Ecto neural progenitor cell (in vitro differentiated cells): ENCODE data around the gene GFY.
A peak's percentile ranks its signal among the peaks of the same experiment; 100 is the strongest.

ENCODE experiments used
- DNase-seq: peaks from one replicate; pipeline ENCODE4 v3.0.0-alpha.2; 2018; ENCODE audit warnings: low spot score

The GFY gene

DNA sequence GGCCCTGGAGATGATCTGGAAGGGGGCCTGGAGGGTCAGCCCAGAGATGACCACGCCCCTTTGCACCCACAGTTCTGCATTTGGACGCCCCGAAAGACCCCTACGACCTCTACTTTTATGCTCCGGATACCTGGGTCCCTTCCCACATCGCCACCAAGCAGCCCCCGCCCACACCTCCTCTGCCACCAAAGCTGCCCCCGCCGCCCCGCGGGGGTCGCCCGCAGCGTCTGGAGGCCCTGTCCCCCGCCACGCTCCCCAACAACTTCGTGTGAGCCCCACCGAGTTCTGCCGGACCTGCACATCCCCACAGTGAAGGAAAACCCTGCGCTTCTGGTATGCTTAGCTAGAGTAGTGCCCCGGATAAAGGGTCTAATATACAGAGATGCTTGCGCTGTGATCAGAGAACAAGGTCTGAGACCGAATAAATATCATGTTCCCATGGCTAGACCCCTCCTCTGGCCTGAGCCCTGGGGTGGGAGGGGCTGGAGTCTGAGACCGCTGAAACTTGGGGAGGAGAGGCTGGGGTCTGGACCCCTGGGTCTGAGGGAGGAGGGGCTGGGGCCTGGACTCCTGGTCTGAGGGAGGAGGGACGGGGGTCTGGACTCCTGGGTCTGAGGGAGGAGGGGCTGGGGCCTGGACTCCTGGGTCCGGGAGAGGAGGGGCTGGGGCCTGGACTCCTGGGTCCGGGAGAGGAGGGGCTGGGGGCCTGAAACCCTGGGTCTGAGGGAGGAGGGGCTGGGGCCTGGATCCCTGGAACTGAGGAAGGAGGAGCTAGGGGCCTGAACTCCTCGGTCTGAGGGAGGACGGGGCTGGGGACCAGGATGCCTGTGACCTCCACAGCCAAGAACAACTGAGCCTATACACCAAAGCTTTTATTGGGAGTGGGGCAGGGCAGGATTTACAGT lies 3.6 kb downstream of the GFY start:
- DNase-seq, result no peak

DNA sequence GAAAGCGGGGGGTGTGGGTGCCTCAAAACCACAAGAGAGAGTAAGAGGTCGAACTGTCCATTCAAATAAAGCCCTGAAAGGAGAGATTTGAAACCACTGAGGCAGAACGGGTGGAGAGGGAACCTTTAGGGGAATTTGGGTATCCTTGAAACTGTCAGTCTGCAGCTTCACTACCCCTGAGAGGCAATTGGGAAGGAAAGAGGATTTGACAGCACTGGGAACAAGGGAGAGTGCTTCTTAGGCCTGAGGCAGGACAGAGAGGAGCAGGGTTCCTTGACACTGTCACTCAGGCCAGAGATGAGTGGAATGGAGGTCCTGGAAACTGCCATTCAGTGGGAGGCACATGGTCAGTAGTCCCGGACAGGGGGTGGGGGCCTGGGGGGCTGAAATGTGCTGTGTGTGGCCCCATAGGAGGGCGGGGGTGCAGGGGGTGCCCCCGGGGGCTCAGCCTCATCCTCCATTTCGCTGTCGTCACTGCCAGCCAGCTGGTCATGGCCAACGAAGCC lies 5.0 kb downstream of the GFY start:
- no peak for DNase-seq

DNA sequence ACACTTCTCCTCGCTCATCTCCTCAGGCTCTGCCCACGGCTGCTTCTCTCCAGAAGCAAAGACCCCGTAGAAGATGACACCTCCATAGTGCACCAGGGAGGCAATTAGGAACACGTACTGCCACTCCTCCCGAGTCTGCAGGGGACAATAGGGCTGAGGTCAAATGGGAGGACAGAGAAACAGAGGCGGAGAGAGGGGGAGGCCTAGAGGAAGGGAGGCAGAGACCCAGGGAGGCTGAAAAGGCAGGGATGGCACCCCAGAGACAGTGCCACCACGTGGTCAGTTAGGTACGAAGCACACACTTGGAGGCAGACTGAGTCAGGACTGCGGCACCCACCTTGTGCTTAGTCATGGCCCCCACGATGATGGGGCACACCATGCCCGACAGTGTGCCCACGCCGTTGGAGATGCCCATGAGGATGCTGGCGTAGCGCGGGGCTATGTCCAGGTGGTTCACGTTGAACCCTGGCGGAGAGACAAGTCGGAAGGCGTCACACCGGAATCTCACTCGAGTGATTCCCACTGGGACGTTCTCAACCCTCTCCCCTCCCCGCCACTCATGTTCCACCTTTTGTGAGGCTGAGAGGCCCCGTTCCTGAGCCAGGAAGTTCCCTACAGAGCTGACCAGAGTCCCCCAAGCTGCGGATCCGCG lies 5.6 kb downstream of the GFY start:
- no peak for DNase-seq

DNA sequence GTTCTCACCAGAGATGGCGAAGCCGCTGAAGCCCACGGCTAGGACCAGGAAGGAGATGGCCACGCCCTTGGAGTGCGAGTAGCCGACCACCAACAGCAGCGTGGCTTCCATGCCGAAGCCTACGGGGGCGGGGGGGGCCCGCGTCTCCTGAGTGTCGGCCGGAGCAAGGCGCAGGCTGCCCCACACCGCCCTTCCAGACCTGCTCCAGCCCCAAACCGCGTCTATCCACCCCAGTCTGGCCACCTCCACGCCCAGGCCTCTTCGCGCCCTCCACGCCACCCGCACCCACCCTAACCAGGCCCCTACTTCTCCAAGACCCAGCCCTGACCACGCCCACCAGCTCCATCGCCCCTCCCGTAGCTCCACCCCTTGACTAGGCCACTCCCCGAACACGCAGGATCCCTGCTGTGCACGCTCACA lies 6.2 kb downstream of the GFY start:
- no peak for DNase-seq

DNA sequence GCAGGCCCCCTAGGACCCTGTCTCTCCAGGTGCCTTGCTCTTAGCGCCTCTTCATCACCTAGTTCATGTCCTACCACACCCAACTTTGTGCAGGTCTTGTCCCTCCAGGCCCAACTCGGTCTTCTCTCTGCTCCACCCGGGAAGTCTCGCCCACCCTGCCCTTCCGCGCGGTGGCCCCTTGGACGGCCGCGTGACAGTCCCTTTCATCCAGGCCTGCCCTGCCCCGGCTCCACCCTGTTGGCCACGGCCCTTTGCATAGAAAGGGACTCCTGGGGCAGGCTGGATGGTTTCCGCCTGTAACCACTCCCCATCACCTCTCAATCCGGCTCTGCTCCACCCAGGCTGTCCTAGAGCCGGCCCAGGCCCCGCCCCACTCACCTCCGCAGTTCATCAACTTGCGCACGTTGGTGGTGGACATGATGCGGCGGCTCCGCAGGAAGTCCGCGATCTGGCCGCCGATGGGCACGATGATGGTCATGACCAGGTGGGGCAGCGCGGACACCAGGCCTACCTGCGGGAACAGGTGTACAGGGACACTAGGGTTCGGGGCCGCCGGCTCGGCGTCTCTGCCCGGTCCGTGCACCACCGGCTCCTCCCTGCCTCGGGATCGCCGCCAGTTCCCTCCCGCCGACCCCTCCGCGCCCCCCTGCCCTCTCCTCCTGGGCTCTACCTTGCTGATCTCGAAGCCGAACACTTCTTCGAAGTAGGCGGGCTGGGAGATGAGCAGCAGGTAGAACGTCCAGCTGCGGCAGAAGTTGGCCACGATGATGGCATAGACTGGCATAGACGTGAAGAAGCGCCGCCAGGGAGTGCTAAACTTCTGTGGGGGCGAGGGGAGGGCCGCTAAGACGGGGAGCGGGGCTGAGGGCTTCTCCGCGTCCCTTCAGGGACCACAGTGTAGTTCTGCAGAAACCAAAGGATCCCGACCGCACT lies 7.2 kb downstream of the GFY start:
- no peak for DNase-seq

DNA sequence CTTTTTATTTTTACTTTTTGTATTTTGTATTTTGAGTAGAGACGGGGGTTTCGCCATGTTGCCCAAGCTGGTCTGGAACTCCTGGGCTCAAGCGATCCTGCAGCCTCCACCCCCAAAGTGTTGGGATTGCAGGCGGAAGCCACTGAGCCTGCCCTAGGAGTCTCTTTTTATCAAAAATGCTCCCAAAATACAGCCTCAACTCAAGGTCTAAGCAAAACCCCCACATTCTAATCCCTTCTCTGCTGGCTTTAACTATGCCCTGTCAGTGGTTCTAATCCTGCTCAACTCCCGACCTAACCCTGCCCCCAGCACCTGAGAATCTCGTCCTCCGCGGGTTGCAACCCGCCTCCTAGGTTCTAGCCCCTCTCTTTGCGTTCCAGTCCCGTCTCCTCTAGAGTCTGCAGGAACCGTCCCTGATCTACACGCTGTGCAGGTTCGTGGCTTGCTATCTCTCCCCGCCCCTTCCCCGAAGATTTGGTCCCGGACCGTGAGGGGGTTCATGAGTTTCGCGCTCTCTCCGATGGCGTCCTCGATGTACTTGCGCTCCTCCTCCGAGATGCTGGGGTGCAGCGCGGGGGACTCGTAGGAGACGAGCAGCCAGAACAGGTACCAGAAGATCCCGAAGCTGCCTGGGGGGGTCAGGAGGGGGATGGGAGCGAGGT lies 8.2 kb downstream of the GFY start:
- DNase-seq, result no peak

DNA sequence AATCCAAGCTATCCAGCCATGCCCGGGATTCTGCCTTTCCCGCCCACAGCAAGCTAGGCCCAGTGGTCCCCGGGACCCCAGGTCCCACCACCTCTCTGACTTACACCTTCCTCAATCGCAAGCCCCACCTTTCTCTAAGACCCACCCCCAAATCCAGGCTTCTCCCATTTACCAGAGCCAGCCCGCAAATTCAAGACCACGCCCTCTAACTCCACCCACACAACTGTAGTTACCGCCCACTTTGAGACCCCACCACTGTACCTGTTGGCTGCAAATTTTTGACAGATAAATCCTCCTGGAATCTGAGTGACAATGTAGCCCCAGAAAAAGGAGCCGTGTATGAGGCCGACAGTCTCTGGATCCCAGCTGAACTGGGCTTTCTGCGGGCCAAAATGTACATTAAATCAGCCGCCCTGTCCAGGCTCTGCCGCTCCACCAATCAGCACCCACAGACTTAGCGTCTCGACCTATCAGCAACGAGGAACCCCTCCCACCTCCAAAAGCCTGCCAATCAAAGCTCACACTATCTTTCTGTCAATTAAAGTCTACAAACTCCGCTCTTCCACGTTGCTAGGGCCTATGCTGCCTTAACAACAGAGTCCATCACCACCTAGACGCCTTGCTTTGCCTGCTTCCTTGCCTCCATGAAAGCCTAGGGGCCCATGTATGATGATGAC lies 9.9 kb downstream of the GFY start:
- no peak for DNase-seq

DNA sequence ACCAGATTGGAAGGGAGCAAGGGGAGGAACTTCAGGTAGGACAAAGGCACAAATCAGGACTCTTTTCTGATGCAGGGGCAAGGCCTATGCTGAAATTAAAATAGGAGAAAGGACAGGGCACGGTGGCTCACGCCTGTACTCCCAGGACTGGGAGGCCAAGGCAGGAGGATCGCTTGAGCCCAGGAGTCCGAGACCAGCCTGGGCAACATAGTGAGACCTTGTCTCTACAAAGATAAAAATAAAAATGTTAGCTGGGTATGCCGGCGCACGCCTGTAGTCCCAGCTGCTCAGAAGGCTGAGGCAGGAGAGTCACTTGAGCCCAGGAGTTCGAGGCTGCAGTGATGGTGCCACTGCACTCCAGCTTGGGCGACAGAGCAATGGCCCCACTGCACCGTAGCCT lies 10.5 kb downstream of the GFY start:
- DNase-seq, result no peak

DNA sequence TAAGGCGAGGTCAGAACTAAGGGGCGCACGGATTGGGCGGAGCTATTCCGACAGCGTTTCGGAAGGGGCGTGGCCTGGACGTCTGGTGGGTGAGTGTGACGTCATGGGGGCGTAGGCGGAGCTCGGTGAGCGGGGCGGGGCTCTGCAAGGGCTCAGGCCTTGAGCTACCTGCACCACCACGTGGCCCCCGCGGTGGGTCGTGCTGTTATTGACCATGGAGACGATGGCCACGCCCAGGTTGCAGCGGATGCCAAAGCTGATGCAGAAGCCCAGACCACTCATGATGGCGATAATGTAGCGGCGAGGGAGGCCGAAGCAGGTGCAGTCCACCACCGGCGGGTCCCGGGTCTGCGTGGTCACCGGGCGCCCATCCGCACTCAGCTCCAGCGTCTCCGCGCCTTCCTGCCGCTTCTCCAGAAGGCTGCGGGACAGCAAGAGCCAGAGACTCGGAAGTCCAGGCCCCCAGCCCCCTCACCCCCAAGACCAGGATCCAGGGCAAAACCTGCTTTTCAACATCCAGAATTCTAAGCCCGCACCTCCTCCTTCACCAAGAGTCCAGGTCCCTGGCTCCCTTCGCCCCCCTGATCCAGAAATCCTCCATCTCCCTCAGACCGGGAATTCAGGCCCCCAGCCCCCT lies 11.3 kb downstream of the GFY start:
- peak; percentile 85 for DNase-seq

DNA sequence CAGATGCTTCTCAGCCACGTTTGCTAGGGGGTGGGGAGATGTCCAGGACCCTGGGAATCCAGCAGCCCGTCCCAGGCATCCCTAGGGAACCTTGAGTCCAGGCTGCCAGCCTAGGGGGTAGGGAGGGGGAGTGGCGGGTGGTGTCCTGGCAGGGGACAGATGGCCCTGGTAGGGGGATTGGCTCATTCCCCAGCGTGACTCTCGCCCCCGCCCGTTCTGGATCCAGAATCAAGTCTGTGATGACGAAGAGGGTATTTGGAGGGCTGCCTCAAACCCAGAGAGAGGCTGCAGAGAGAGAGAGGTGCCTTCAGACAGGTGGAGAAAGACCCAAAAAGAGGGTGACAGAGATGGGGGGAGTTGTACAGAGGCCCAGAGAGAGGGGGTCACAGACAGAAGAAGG lies 12.0 kb downstream of the GFY start:
- DNase-seq, result no peak

DNA sequence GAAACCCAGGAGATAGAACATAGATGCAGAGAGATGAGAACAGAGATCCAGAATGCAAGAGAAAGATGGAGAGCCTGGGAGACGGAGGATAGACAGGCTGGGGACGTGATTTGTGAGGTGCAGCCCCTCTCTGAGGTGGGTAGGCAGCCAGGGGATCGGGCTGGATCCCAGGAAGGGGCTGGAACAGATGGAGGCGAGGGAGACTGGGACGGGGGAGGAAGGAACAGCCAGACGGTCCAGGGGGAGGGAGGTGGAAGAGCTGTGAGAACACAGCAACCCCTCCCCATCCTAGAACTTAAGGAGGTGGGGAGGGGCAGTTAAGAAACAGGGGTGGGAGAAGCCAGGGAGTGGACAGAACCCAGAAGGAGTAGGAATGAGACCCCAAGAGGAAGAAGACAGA lies 13.1 kb downstream of the GFY start:
- no peak for DNase-seq

DNA sequence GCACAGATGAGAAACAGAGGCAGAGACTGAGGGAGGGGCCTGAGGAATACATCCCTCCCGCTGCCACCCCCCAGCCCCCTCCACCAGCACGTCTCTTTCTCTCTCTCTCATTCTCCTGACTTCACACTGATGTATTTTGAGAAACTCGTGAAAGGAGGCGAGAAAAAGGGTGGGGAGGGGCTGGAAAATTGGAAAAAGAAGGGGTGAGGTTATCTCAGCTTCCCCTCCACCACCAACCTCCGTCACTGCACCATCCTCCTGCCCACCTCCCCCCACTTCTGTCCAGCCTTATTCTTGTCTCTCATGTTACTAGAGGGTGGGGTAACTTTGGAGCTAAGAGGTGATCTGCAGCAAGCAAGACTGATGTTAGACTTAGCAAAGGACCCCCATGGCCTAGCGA lies 14.6 kb downstream of the GFY start:
- DNase-seq, result no peak

DNA sequence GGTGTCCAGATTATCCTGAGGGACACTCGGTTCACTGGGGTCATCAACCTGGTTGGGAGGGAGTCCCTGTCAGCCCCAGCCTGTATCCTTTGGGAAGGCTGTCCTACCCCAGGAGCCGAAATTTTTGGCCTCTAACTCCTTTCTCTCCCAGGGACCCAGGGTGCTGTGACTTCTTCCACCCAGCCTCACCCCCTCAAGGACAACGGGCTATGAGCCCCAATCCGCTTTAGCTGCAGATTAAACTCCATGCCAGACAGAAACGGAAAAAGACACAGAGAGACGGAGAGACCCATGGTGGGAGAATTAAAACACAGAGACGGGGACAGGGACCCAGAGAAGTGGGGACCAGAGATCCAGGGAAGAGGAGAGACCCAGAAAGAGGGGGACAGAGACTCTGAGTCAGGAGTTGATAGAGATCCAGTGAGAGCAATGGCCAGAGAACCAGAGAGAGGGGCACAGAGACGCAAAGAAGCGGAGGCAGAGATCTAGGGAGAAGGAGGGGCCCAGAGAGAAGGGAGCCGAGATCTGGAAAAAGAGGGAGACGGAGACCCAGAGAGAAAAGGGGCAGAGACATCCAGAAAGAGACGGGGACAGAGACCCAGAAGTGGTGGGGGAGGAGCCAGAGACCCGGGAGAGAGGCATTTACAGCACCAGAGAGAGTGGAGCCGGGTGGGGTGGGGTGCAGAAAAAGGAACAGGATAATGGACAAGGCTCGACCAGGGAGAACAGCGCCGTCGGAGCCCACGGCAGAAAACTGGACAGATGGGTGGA lies 15.4 kb downstream of the GFY start:
- DNase-seq, result no peak

DNA sequence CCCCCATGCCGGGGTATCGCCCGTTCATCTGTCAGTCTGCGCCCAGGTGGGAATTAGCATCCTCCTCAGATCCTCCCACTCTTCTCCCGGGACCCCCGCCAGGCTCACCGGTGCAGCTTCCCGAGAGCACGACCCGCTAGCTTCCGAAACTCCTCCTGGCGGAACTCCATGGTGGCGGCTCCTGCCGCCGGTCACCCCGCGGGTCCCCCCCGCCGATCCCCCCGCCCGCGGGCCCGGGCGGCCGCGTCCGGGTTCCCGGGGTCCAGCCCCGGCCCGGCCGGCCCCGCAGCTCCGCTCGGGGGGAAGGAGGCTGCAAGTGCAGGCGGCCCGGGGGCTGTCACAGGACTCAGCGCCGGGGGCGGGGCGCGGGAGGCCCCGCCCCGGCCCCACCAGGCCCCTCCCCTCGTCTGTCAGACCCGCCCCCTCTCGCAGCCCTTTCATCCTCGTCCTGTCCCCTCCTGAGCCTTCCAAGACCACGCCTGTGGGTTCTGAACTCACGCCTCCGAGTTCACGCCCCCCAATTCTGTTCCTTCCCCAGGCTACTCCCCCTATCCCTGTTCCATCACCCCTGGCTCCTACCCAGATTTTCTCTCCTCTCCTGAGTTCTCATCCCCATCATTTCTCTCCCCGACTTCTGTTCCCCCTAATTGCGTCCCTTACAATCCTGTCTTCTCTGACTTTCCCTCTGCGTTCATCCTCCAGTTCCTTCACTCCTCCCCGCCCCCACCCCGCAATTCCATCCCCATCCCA lies 16.2 kb downstream of the GFY start, which contains the start of gene SLC17A7:
TSS of gene SLC17A7 (minus strand) at position 318 of the 750 bp plus-strand sequence. CDS start at position 170, 148 bp downstream.
- DNase-seq, result peak; percentile 85

DNA sequence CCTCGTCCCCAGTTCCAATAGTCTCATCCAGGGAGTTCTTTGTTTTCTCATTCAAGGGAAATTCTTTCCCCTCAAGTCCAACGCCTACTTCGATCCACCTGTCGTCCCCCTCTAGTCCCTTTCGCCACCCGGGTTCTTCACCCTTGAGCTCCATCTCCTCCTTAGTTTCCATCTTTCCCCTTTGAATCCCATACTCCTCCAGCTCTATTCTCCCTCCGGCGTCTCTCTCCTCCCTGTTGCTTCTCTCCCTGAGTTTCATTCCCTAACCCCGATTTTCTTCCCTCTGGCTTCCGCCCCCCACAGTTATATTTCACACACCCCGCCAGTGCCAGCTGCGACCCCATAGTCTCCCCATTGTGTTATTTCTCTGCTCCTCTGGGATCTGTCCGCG lies 16.8 kb downstream of the GFY start:
- no peak for DNase-seq

DNA sequence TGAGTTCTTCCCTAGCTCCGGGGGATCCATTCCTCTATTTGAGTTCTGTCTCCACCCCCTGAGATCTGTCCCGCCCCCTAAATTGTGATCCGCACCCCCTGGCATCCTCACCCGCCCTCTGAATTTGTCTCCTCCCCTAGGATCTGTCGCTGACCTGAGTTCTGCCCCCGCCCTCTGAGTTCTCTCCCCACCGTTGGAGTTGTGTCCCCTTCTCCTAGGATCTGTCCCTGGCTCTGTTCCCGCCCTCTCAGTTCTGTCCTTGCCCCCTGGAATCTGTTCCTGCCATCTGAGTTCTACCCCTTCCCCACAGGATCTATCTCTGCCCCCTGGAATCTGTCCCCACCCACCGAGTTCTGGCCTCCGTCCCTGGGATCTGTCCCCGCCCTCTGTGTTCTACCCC lies 17.2 kb downstream of the GFY start:
- no peak for DNase-seq

DNA sequence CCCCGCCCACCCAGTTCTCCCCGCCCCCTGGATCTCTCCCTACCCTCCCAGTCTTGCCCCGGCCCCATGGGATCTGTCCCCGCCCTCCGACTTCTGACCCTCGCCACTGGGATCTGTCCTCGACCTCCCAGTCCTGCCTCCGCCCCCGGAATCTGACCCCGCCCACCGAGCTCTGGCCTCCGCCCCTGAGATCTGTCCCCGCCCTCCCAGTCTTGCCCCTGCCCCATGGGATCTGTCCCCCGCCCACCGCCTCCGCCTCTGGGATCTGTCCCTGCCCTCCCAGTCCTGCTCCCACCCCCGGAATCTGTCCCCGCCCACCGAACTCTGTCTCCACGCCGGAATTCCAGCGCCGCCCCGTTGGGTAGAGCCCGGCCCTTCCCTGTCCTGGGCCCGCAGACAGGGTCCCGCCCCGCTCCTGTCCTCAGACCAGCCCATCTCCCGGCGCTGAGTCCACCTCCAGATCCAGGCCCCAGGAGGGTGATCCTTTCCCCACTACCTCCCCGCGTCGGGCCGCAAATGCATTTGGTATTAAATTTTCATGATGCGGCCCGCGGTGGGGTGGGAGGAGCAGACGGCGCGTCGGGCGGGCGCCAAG lies 17.7 kb downstream of the GFY start:
- peak; percentile 98 for DNase-seq

DNA sequence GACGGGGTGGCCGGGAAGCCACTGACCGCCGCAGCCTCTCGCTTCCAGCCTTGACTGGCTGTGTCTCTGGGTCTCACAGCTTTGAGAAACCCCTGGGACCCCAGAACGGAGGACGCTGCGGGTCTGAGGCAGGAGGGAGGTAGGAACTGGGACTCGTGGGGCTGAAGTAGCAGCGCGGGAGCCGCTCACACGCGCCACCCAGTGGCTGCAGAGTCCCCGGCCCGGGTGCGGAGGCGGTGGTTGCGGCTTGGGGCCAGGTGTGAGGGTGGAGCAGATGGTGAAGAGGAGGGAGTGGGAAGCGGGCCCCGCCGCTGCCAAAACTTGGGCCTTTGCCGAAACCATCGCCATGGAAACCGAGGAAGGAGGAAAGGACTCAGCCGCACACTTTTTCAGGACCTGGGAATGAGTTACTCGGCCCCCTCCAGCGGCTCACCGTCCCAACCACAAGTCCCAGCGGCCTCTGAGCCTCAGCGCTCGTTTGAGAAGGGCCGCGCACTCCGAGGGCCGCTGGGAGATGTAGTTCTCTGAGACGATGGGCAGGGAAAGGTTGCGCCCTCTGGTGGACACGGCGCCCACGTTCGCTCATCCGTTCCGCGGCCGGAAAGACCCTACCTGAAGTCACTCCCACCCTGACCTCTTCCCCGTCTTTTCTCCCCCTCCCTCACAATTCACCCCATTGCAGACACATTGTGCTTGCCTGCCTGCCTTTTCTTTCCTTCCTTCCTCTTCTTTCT lies 18.3 kb downstream of the GFY start:
- DNase-seq, result peak; percentile 96
